ENCODE data around the gene BCAR3.

BCAR3 gene

DNA sequence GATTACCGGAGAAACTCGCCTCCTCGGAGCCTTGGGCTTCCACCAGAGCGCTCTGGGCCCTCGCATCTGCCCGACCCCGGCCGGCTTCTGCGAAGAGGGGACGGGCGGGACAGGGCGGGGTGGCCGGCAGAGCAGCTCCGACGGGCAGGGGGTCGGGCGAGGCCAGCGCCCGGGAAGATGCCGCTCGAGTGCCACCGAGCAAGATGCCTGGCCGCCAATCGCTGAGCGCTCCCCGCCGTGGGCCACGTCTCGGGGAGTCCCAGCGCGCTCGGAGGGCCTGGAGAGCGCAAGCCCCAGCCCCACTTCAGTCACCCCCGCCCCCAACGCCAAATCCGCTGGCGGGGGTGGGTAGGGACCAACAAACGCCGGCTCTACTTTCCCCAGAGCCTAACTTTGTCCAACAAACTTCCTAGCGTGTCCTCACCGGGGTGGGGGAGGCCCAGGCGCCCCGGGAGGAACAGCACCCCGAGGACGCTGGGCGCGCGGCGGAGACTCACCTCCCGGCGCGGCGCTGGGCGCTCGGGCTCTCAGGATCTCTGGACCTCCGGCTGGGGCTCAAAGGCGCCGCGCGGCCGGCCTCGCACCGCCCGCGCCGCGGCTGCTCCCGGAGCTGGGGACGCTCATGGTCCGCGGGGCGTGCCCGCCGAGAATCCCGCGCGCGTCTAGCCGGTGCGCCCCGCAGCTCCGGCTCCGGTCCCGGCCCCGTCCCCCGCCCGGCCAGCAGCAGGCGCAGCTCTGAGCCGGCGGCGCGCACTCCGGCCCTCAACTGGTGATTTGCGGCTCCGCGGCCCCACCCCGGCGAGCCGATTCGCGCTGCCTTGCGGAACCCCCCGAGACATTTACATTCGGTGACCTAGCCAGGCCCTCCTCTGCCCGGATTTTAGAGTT, at the start of gene BCAR3:
BCAR3 (minus strand) TSS at position 737 of the 888 bp plus-strand sequence. CDS start 6,907 bp downstream, outside the sequence.
- peak; percentile 14 for DNase-seq

- DNase-seq: no peak
Measured at GRCh38 chr1:93730621-93731020, 49.0 kb upstream of the BCAR3 start.

- no peak for DNase-seq
Measured at GRCh38 chr1:93729906-93730305, 48.3 kb upstream of the BCAR3 start.

- no peak for DNase-seq
Measured at GRCh38 chr1:93729502-93729901, 47.9 kb upstream of the BCAR3 start.

GRCh38 chr1:93728480-93729131, 47.0 kb upstream of the BCAR3 start:
- DNase-seq: no peak

DNA sequence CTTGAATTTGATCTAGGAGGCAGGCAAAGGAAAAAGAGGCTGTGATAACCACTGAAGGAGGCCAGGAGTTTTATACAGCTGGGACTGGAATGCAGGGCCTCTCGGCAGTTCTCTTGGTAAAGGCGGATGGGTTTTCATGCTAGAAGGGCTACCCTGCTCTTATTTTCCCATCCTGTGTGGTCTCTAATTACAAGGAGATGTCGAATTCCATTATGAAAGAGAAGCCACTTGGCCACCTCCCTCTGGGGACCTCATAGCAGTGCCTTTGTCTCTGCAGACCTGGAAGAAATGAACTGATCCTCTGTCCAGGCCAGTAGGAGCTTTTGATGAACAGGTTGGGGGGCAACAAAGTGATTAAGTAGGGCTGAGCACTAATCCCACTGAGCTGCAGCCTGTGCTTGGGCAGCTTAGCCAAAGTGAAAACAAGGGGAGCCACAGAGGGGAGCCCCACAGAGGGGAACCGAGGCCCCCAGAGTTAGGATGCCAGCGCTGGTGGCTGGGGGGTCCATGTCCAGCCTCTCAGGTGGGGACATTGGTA, 42.2 kb upstream of the BCAR3 start:
- DNase-seq: no peak

- no peak for DNase-seq
Measured at GRCh38 chr1:93723110-93723509, 41.5 kb upstream of the BCAR3 start.

GRCh38 chr1:93722081-93723031, 40.7 kb upstream of the BCAR3 start:
- no peak for DNase-seq

GRCh38 chr1:93720956-93721626, 39.5 kb upstream of the BCAR3 start:
- no peak for DNase-seq

- no peak for DNase-seq
Measured at GRCh38 chr1:93717640-93718039, 36.0 kb upstream of the BCAR3 start.

DNA sequence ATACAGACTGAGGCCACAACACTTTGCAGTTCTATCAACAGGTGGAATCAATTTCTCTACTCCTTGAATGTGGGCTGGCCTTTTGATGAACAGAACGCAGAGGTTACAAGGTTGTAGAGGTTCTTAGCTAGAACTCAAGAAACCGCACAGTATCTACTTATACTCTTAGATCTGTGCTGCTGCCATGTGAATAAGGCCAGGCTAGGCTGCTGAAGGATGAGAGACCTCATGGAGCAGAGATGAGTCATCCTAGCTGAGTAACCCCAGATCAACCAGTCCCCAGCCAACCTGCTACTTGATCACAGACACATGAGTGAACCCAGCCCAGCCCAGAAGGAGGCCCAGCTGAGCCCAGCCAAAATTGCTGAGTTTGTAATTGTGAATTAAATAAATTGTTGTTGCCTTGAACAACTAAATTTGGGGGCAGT, 35.3 kb upstream of the BCAR3 start:
- DNase-seq: peak; percentile 12

DNA sequence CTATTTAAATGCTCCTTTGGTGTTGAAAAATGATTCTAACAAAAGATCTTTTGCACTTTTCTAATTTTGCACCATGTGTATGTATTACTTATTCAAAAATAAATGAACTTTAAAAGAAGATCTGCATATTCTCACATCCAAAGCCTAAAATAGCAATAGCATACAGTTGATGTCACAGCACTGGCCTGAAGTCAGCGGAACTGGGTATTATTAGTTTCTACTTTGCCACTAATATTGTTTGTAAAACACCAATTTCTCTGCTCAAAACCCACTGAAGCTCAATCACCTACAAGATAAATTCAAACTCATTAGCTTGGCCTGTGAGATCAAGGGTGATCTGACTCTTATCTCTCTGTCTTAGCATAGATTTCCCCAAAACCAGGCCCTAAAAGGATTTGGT, 34.5 kb upstream of the BCAR3 start:
- no peak for DNase-seq

DNA sequence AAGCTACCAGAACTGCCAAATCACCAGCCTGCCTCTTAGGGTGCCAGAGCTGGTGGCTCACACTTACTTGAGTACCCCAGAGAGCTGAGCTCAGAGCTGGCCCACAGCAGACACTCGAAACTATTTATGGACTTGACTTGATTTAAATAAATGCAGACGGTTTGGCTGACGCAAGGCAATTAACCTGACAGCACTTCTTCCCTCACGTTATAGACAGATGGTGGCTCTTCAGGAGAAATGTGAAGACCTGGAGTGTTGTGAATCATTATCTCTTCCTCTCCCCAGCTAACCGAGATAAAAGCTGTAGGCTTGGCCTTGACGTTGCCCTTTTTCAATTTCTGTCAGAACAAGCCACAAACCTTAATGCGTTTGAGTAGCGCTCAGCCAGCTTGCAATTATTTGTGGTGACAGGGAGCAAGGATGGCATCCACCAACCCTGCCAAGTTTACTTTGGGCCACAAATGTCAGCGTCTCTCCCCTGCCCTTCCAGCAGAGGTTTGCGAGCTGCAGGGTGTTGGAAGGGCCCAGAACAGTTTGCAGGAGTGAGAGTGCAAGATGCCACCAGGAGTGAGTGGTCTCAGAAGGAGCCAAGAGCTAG, 34.0 kb upstream of the BCAR3 start:
- no peak for DNase-seq

GRCh38 chr1:93714356-93714755, 32.7 kb upstream of the BCAR3 start:
- no peak for DNase-seq

DNA sequence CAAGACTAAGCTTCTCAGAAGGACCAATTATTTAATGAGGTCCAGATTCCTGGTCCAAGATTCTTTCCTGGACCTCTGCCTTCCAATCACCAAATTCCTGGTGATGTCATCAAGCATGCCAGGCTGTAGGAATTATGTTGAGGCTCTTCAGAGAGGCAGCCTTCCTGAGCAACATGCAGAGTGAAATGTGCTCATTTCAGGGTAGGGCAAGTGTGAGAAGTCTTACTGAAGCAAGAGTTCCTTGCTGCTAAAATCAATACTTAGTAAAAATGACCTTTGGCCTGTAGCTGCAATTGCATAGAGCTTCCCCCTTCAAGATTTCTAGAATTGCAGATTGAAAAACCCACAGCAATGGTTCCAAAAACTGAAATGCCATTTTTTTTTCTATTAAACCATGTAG, 31.7 kb upstream of the BCAR3 start:
- DNase-seq: no peak

GRCh38 chr1:93712741-93713140, 31.1 kb upstream of the BCAR3 start:
- no peak for DNase-seq

GRCh38 chr1:93710499-93711453, 29.1 kb upstream of the BCAR3 start:
- no peak for DNase-seq

- DNase-seq: no peak
Measured at GRCh38 chr1:93708734-93709481, 27.3 kb upstream of the BCAR3 start.

- DNase-seq: peak; percentile 44
Measured at GRCh38 chr1:93707956-93708355, 26.3 kb upstream of the BCAR3 start.

All from stimulated activated CD4-positive, alpha-beta T cell treated with anti-CD3 and anti-CD28 coated beads, Interleukin-4, amount 100 ng/mL, for 1 hour (primary cell).